Endothelial cell of umbilical vein (primary cell): ENCODE measurements around the gene CHST15. TPM values are rescaled to one million over a fixed set of nuclear protein-coding genes. Genes with fewer than 3 reads are reported as not detected.

Experiments
- BruUV-seq: library from RNA; stranded (reverse); fragments of 400-500 nt; replicated peaks from 2 replicates; lab custom pipeline; 2021; lab: Mats Ljungman, UMichigan
- CTCF ChIA-PET: fragments of 300-600, 350-600 bp; sonication (Branson Sonifier 250); formaldehyde crosslinking; loops from one replicate; lab custom pipeline; 2021; ENCODE audit warnings: antibody characterized with exemption, inconsistent platforms; lab: Charles Lee
- POLR2A ChIA-PET: fragments of 300-600, 350-600 bp; sonication (Branson Sonifier 250); formaldehyde crosslinking; loops from one replicate; lab custom pipeline; 2021; ENCODE audit warnings: antibody characterized with exemption, inconsistent platforms; lab: Charles Lee
- DNase-seq: peaks from one replicate; pipeline ENCODE4 v3.0.0-alpha.2; 2011; ENCODE audit warnings: low read depth, low spot score
- FAIRE-seq: peaks from 2 replicates; lab custom pipeline; 2011; peaks lifted over from hg19 to GRCh38; lab: Jason Lieb, UNC
- H2AFZ ChIP-seq: 2 replicates; pipeline ENCODE4 v1.6.0; 2012; ENCODE audit warnings: low read depth, low read length, control low read depth, inconsistent platforms
- H3K27ac ChIP-seq: 2 replicates; pipeline ENCODE4 v1.5.1; 2011; ENCODE audit warnings: low read depth, mild to moderate bottlenecking, control low read depth, low read length, moderate library complexity; ENCODE audit not compliant: insufficient read depth
- H3K27me3 ChIP-seq, 2 experiments: 2 replicates each; pipeline versions ENCODE4 v1.6.0 to v1.6.1; 2011; ENCODE audit warnings: low read length in 2 of 2, mixed read lengths in 1 of 2; ENCODE audit not compliant: control insufficient read depth in 2 of 2, insufficient read depth in 2 of 2
- H3K36me3 ChIP-seq, 2 experiments: 2 replicates in 1 of 2; 3 replicates in 1 of 2; pipeline ENCODE4 v1.5.1; 2011; ENCODE audit warnings: low read length in 2 of 2, mild to moderate bottlenecking in 1 of 2, moderate library complexity in 1 of 2; ENCODE audit not compliant: control insufficient read depth in 2 of 2, insufficient read depth in 2 of 2; ENCODE audit errors: extremely low read depth in 1 of 2
- H3K4me1 ChIP-seq: 3 replicates; pipeline ENCODE4 v1.5.1; 2011; ENCODE audit warnings: mild to moderate bottlenecking, low read length; ENCODE audit not compliant: control insufficient read depth, insufficient read depth; ENCODE audit errors: extremely low read depth
- H3K4me2 ChIP-seq: 2 replicates; pipeline ENCODE4 v1.6.1; 2011; ENCODE audit warnings: low read length, control low read depth, mixed read lengths; ENCODE audit not compliant: insufficient read depth
- H3K4me3 ChIP-seq, 3 experiments: fragments of 200-600 bp in 1 of 3; sonication (generic), shearing (Covaris generic) in 1 of 3; replicated peaks in 1 of 3; 2 replicates each; pipeline ENCODE4 v1.5.1; 2011 to 2016; ENCODE audit warnings: control low read depth in 3 of 3, low read length in 3 of 3, mild to moderate bottlenecking in 2 of 3, inconsistent platforms in 1 of 3, low read depth in 1 of 3, moderate library complexity in 1 of 3; ENCODE audit not compliant: insufficient read depth in 1 of 3
- H3K79me2 ChIP-seq: 2 replicates; pipeline ENCODE4 v1.6.0; 2012; ENCODE audit warnings: low read length, inconsistent platforms; ENCODE audit not compliant: control insufficient read depth, insufficient read depth
- H3K9ac ChIP-seq: replicated peaks from 2 replicates; pipeline ENCODE3; 2011; ENCODE audit warnings: low read length, control low read depth; ENCODE audit not compliant: insufficient read depth; ENCODE audit errors: extremely low read depth
- H3K9me1 ChIP-seq: replicated peaks from 3 replicates; pipeline ENCODE4 v1.6.0; 2011; ENCODE audit warnings: mild to moderate bottlenecking, low read length; ENCODE audit not compliant: control insufficient read depth, insufficient read depth; ENCODE audit errors: extremely low read depth
- H3K9me3 ChIP-seq: replicated peaks from 2 replicates; pipeline ENCODE4 v1.5.1; 2012; ENCODE audit warnings: low read length, inconsistent platforms; ENCODE audit not compliant: control insufficient read depth, insufficient read depth
- H4K20me1 ChIP-seq: replicated peaks from 2 replicates; pipeline ENCODE3; 2011; ENCODE audit warnings: mild to moderate bottlenecking, low read length; ENCODE audit not compliant: control insufficient read depth, insufficient read depth; ENCODE audit errors: extremely low read depth
- CTCF ChIP-seq, 2 donors: IDR thresholded peaks; 1 replicate in 1 of 2; 2 replicates in 1 of 2; pipeline ENCODE4 v1.5.1; 2011; ENCODE audit warnings: low read length in 2 of 2, mild to moderate bottlenecking in 2 of 2, moderate library complexity in 2 of 2, control low read depth in 1 of 2, inconsistent platforms in 1 of 2, low read depth in 1 of 2; ENCODE audit not compliant: insufficient read depth in 1 of 2; ENCODE audit errors: extremely low read depth in 1 of 2
- EZH2 ChIP-seq: IDR thresholded peaks from 2 replicates; pipeline ENCODE4 v1.6.1; 2012; ENCODE audit warnings: borderline replicate concordance, low read depth, mild to moderate bottlenecking, moderate library complexity, low read length, inconsistent platforms; ENCODE audit not compliant: severe bottlenecking
- FOS ChIP-seq: IDR thresholded peaks from 2 replicates; pipeline ENCODE4 v1.6.1; 2011; ENCODE audit warnings: mild to moderate bottlenecking, low read length, moderate library complexity, borderline replicate concordance; ENCODE audit not compliant: insufficient read depth
- GATA2 ChIP-seq: IDR thresholded peaks from 2 replicates; pipeline ENCODE4 v1.7.0; 2011; ENCODE audit warnings: low read depth, mild to moderate bottlenecking, moderate library complexity, mixed read lengths, low read length; ENCODE audit not compliant: insufficient read length, insufficient read depth
- JUN ChIP-seq: IDR thresholded peaks from 2 replicates; pipeline ENCODE4 v1.6.1; 2011; ENCODE audit warnings: borderline replicate concordance, low read depth; ENCODE audit not compliant: insufficient read length, insufficient read depth
- MAX ChIP-seq: IDR thresholded peaks from 2 replicates; pipeline ENCODE4 v1.6.1; 2011; ENCODE audit not compliant: insufficient read depth, insufficient read length
- MYC ChIP-seq: IDR thresholded peaks from one replicate; pipeline ENCODE4 v1.6.1; 2011; ENCODE audit warnings: mild to moderate bottlenecking, low read depth, low read length
- POLR2A ChIP-seq: IDR thresholded peaks from 2 replicates; pipeline ENCODE4 v1.6.1; 2012; ENCODE audit warnings: low read depth, mild to moderate bottlenecking, control low read depth, low read length
- POLR2AphosphoS5 ChIP-seq: IDR thresholded peaks from 2 replicates; pipeline ENCODE4 v1.6.1; 2012; ENCODE audit warnings: low read depth, mild to moderate bottlenecking, control low read depth, low read length, moderate library complexity; ENCODE audit not compliant: insufficient read depth
- dilution Hi-C: fragments of 300-500 bp; cut with MboI; formaldehyde crosslinking; loops from one replicate; pipeline ENCODE4 v1.15.0; 2019; ENCODE audit warnings: low sequenced_read_pairs; ENCODE audit not compliant: extremely low pct_ligation_motif_present
- intact Hi-C: fragments of 100-400 bp; cut with micrococcal nuclease; formaldehyde crosslinking; loops from one replicate; pipeline ENCODE4 v1.10.0; 2022
- polyA plus RNA-seq, 4 experiments: library from polyadenylated mRNA; depleted of rRNA in 3 of 4; stranded (reverse) in 3 of 4; unstranded in 1 of 4; fragments of >200 nt; gene quantifications; 2 replicates each; pipeline versions ENCODE4 v1.2.1 to v1.2.3, GENCODE V29; 2011 to 2012; ENCODE audit warnings: missing spikeins in 1 of 4
- total RNA-seq: library from RNA; stranded (reverse); gene quantifications from 2 replicates; pipeline ENCODE4 v1.2.3, GENCODE V29; 2021

The CHST15 gene
- total and polyA plus RNA-seq, 2 donors (not counting 3 experiments of a cell fraction or from before 2014, with no cell fraction given) = 23.1 to 29.2 TPM

- ChIA-PET POLR2A (no interaction called here), CTCF (interaction anchor here (1.1 kb wide), 1 partner anchor 9 kb away, joined by 3 read pairs; no protein-coding TSS in a partner anchor)
- FAIRE-seq (no peak), DNase-seq (no peak)
- H2AFZ ChIP-seq = no peak overlapping the region
- H3K36me3 ChIP-seq = peaks cover 0 to 11% of the 10 kb centered on the region in 2 experiments
- dilution Hi-C loops = no loop called here
- no peak overlapping the region for H3K4me2 ChIP-seq
- no TSS peak for BruUV-seq
- H3K79me2 ChIP-seq = no peaks in the 10 kb centered on the region
- intact Hi-C loops = no loop called here
- no peaks in the 10 kb centered on the region for H3K27me3 ChIP-seq
- H3K9ac ChIP-seq = no peak overlapping the region
- no peaks in the 10 kb centered on the region for H3K9me3 ChIP-seq
- H3K9me1 ChIP-seq = no peaks in the 10 kb centered on the region
- no peak for TF ChIP-seq EZH2
- no peak for TF ChIP-seq FOS
- no peaks in the 10 kb centered on the region for H4K20me1 ChIP-seq
- no peak overlapping the region for H3K4me3 ChIP-seq
- H3K27ac ChIP-seq = no peak overlapping the region
- no peaks in the 10 kb centered on the region for H3K4me1 ChIP-seq
Observed at GRCh38 chr10:124012583-124012982, 80.8 kb downstream of the CHST15 start.

- POLR2A ChIA-PET = no interaction called here
- dilution Hi-C loops = no loop called here
- no peak overlapping the region for H3K4me3 ChIP-seq
- DNase-seq = no peak
- H3K79me2 ChIP-seq = no peaks in the 10 kb centered on the region
- H3K27ac ChIP-seq = no peak overlapping the region
- no peaks in the 10 kb centered on the region for H4K20me1 ChIP-seq
- TF ChIP-seq EZH2 (no peak), CTCF (IDR thresholded peaks at IDR 0.05; ENCODE audit: extremely low read depth in 1 of 2, insufficient read depth in 1 of 2, low read depth in 1 of 2, low read length in 2 of 2) (no peak), POLR2A (no peak), MAX (no peak), JUN (no peak), MYC (no peak), POLR2AphosphoS5 (no peak), GATA2 (no peak), FOS (no peak)
- FAIRE-seq = no peak
- no TSS peak for BruUV-seq
- CTCF ChIA-PET = interaction anchor here (0.8 to 1.1 kb wide), 2 partner anchors 9 to 377 kb away, joined by 3 read pairs; no protein-coding TSS in a partner anchor
- H3K9me3 ChIP-seq = no peaks in the 10 kb centered on the region
- intact Hi-C loops = no loop called here
- H3K4me1 ChIP-seq = no peaks in the 10 kb centered on the region
- H3K36me3 ChIP-seq = peaks cover 0 to 10% of the 10 kb centered on the region in 2 experiments
- H3K9ac ChIP-seq = no peak overlapping the region
- no peak overlapping the region for H3K4me2 ChIP-seq
- no peaks in the 10 kb centered on the region for H3K9me1 ChIP-seq
- H3K27me3 ChIP-seq = no peaks in the 10 kb centered on the region
- no peak overlapping the region for H2AFZ ChIP-seq
Observed at GRCh38 chr10:124012066-124012465, 81.3 kb downstream of the CHST15 start.
